Osteoblast (primary cell): ENCODE measurements around the gene CRIM1. TPM values are rescaled to one million over a fixed set of nuclear protein-coding genes. Genes with fewer than 3 reads are reported as not detected.
A peak's percentile ranks its signal among the peaks of the same experiment; 100 is the strongest.

Experiments
- DNase-seq: peaks from one replicate; pipeline ENCODE4 v3.0.0; 2011; ENCODE audit warnings: low spot score, mixed read lengths; ENCODE audit not compliant: insufficient read length; ENCODE audit errors: missing footprints
- H2AFZ ChIP-seq: 2 replicates; pipeline ENCODE4 v1.6.0; 2011; ENCODE audit warnings: mild to moderate bottlenecking, low read length
- H3K27ac ChIP-seq: 2 replicates; pipeline ENCODE4 v1.5.1; 2011; ENCODE audit warnings: mild to moderate bottlenecking, low read depth, low read length, moderate library complexity
- H3K27me3 ChIP-seq: 2 replicates; pipeline ENCODE4 v1.6.0; 2012; ENCODE audit warnings: mild to moderate bottlenecking, control low read depth, inconsistent platforms, low read length, moderate library complexity; ENCODE audit not compliant: insufficient read depth
- H3K36me3 ChIP-seq: 2 replicates; pipeline ENCODE4 v1.5.1; 2011; ENCODE audit warnings: mild to moderate bottlenecking, low read length, control low read depth, moderate library complexity; ENCODE audit not compliant: insufficient read depth
- H3K4me1 ChIP-seq: 2 replicates; pipeline ENCODE4 v1.5.1; 2011; ENCODE audit warnings: mild to moderate bottlenecking, low read length, control low read depth, moderate library complexity; ENCODE audit not compliant: insufficient read depth
- H3K4me2 ChIP-seq: 2 replicates; pipeline ENCODE4 v1.6.0; 2011; ENCODE audit warnings: mild to moderate bottlenecking, low read length; ENCODE audit not compliant: insufficient read depth
- H3K4me3 ChIP-seq: fragments of 200-600 bp; sonication (generic); 3 replicates; pipeline ENCODE4 v1.5.1; 2012; ENCODE audit warnings: mild to moderate bottlenecking, low read length, inconsistent platforms; ENCODE audit not compliant: insufficient read depth
- H3K79me2 ChIP-seq: 2 replicates; pipeline ENCODE4 v1.6.0; 2012; ENCODE audit warnings: mild to moderate bottlenecking, low read length, control low read depth, inconsistent platforms; ENCODE audit not compliant: insufficient read depth
- H3K9me3 ChIP-seq: 2 replicates; pipeline ENCODE4 v1.5.1; 2011; ENCODE audit warnings: low read depth, low read length, control low read depth
- H4K20me1 ChIP-seq: 2 replicates; pipeline ENCODE4 v1.6.0; 2012; ENCODE audit warnings: mild to moderate bottlenecking, low read length, control low read depth; ENCODE audit not compliant: insufficient read depth
- total RNA-seq: library from RNA; depleted of rRNA; stranded (reverse); fragments of >200 nt; gene quantifications from 2 replicates; pipeline ENCODE4 v1.2.3, GENCODE V29; 2012
- TF ChIP-seq, protein P1 (sequence below): IDR thresholded peaks from 2 replicates; pipeline ENCODE4 v1.5.1; 2011; ENCODE audit warnings: mild to moderate bottlenecking, low read depth, low read length, moderate library complexity; ENCODE audit errors: extremely low read depth

The CRIM1 gene
- total RNA-seq, 1 donor = 362 TPM

- Histone ChIP-seq H2AFZ (no peak overlapping the region), H3K27ac (peak overlapping the region; percentile 42), H3K4me3 (no peak overlapping the region), H3K4me2 (no peak overlapping the region), H3K9me3 (no peaks in the 10 kb centered on the region), H3K4me1 (peaks cover 71% of the 10 kb centered on the region), H4K20me1 (peaks cover 73% of the 10 kb centered on the region), H3K79me2 (peaks cover 99% of the 10 kb centered on the region), H3K27me3 (no peaks in the 10 kb centered on the region), H3K36me3 (peaks cover 62% of the 10 kb centered on the region)
- TF ChIP-seq, protein P1, sequence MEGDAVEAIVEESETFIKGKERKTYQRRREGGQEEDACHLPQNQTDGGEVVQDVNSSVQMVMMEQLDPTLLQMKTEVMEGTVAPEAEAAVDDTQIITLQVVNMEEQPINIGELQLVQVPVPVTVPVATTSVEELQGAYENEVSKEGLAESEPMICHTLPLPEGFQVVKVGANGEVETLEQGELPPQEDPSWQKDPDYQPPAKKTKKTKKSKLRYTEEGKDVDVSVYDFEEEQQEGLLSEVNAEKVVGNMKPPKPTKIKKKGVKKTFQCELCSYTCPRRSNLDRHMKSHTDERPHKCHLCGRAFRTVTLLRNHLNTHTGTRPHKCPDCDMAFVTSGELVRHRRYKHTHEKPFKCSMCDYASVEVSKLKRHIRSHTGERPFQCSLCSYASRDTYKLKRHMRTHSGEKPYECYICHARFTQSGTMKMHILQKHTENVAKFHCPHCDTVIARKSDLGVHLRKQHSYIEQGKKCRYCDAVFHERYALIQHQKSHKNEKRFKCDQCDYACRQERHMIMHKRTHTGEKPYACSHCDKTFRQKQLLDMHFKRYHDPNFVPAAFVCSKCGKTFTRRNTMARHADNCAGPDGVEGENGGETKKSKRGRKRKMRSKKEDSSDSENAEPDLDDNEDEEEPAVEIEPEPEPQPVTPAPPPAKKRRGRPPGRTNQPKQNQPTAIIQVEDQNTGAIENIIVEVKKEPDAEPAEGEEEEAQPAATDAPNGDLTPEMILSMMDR = no peak
- DNase-seq = peak; percentile 58
Observed at GRCh38 chr2:36380624-36381481, 25.3 kb downstream of the CRIM1 start.

DNA sequence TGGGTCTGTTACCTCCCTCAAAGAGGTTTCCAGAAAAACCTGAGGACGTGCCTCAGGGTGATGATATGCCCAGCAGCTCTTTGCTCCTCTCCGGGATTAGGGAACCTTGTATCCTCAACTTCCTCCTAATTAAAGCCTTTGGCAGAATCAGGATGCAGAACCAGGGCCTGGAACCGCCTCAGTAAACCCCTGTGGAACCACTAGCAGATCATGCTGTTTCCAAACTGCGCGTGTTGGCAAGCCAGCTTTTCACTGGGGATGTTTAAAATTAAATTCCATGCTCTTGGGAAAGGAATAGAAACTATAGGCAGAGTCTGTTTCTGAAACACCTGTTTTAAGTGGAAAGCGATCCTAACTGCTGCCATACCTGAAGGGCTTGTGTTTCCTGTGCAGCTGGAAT lies 26.4 kb downstream of the CRIM1 start:
- H3K27me3 ChIP-seq = no peaks in the 10 kb centered on the region
- no peaks in the 10 kb centered on the region for H3K9me3 ChIP-seq
- peaks cover 72% of the 10 kb centered on the region for H4K20me1 ChIP-seq
- DNase-seq = no peak
- H3K36me3 ChIP-seq = peaks cover 61% of the 10 kb centered on the region
- H3K79me2 ChIP-seq = peaks cover 99% of the 10 kb centered on the region
- no peak overlapping the region for H3K27ac ChIP-seq
- H3K4me3 ChIP-seq = no peak overlapping the region
- no peak overlapping the region for H3K4me2 ChIP-seq
- TF ChIP-seq, protein P1 = no peak
- peaks cover 71% of the 10 kb centered on the region for H3K4me1 ChIP-seq
- no peak overlapping the region for H2AFZ ChIP-seq

- Histone ChIP-seq H3K79me2 (peaks cover 99% of the 10 kb centered on the region), H3K4me1 (peaks cover 71% of the 10 kb centered on the region), H3K9me3 (no peaks in the 10 kb centered on the region), H3K4me3 (no peak overlapping the region), H3K27ac (no peak overlapping the region), H3K27me3 (no peaks in the 10 kb centered on the region), H4K20me1 (peaks cover 69% of the 10 kb centered on the region), H3K4me2 (no peak overlapping the region), H3K36me3 (peaks cover 61% of the 10 kb centered on the region), H2AFZ (no peak overlapping the region)
- TF ChIP-seq, protein P1 = no peak
- DNase-seq = no peak
Observed at GRCh38 chr2:36382472-36382871, 26.9 kb downstream of the CRIM1 start.

DNA sequence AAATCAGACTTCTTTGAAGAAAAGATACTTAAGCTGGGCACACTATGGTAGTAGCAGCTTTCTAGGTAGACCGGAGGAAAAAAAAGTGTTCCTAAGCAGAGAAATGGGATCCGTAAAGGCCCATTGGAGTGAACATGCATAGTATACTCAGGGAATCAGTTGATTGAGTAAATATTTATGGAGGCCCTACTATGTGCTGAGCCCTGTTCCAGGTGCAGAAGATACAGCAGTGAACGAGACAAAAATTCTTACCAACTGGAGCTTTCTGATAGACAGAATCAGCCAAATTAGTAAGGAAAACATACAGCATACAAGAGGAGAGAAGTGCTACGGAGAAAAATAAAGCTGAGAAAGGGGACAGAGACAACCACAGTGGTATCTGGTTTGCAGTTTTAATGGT lies 28.1 kb downstream of the CRIM1 start:
- no peaks in the 10 kb centered on the region for H3K9me3 ChIP-seq
- no peak overlapping the region for H2AFZ ChIP-seq
- peak overlapping the region; percentile 4 for H3K27ac ChIP-seq
- H4K20me1 ChIP-seq = peaks cover 60% of the 10 kb centered on the region
- peaks cover 99% of the 10 kb centered on the region for H3K79me2 ChIP-seq
- H3K4me3 ChIP-seq = no peak overlapping the region
- DNase-seq = no peak
- H3K4me2 ChIP-seq = no peak overlapping the region
- peaks cover 54% of the 10 kb centered on the region for H3K36me3 ChIP-seq
- peaks cover 71% of the 10 kb centered on the region for H3K4me1 ChIP-seq
- TF ChIP-seq, protein P1 = no peak
- no peaks in the 10 kb centered on the region for H3K27me3 ChIP-seq
